Measurements from ENCODE around the gene UNC79.

Gene UNC79

GRCh38 chr14:93533842-93534241 is 103.1 kb downstream of the UNC79 start:
- no peak overlapping the region for H3K4me3 ChIP-seq (replicated peaks; ENCODE audit: insufficient read depth, low read length)
- no peak overlapping the region for H3K27ac ChIP-seq (replicated peaks)
- TF ChIP-seq SPI1 (IDR thresholded peaks at IDR 0.05; ENCODE audit: borderline replicate concordance, low read depth) (peak; percentile 92), CTCF (IDR thresholded peaks at IDR 0.05; ENCODE audit: insufficient read depth, low read length) (no peak)
- peak; percentile 8 to 36 for DNase-seq (ENCODE audit: low read depth in 1 of 2, low spot score in 1 of 2)
- no peaks in the 10 kb centered on the region for H3K27me3 ChIP-seq (ENCODE audit: insufficient read depth, poor library complexity, severe bottlenecking)

- no peak for DNase-seq (ENCODE audit: low read depth in 1 of 2, low spot score in 1 of 2)
- Histone ChIP-seq H3K27ac (replicated peaks) (no peak overlapping the region), H3K4me3 (replicated peaks; ENCODE audit: insufficient read depth, low read length) (no peak overlapping the region), H3K27me3 (ENCODE audit: insufficient read depth, poor library complexity, severe bottlenecking) (no peaks in the 10 kb centered on the region)
- TF ChIP-seq CTCF (IDR thresholded peaks at IDR 0.05; ENCODE audit: insufficient read depth, low read length) = no peak
- TF ChIP-seq GABPA (IDR thresholded peaks at IDR 0.05; ENCODE audit: low read depth) = no peak
- TF ChIP-seq SPI1 (IDR thresholded peaks at IDR 0.05; ENCODE audit: borderline replicate concordance, low read depth) = no peak
- no peak for TF ChIP-seq REST (IDR thresholded peaks at IDR 0.05; ENCODE audit: insufficient replicate concordance, low read depth)
- no peak for TF ChIP-seq POLR2AphosphoS5 (IDR thresholded peaks at IDR 0.05; ENCODE audit: low read depth)
Observed at GRCh38 chr14:93535537-93535936, 104.8 kb downstream of the UNC79 start.

- TF ChIP-seq SPI1 (IDR thresholded peaks at IDR 0.05; ENCODE audit: borderline replicate concordance, low read depth) = no peak
- no peak for TF ChIP-seq REST (IDR thresholded peaks at IDR 0.05; ENCODE audit: insufficient replicate concordance, low read depth)
- no peaks in the 10 kb centered on the region for H3K27me3 ChIP-seq (ENCODE audit: insufficient read depth, poor library complexity, severe bottlenecking)
- H3K27ac ChIP-seq (replicated peaks) = no peak overlapping the region
- H3K4me3 ChIP-seq (replicated peaks; ENCODE audit: insufficient read depth, low read length) = no peak overlapping the region
- no peak for DNase-seq (ENCODE audit: low read depth in 1 of 2, low spot score in 1 of 2)
Observed at GRCh38 chr14:93536945-93537344, 106.2 kb downstream of the UNC79 start.

GRCh38 chr14:93537951-93538350 is 107.2 kb downstream of the UNC79 start:
- no peaks in the 10 kb centered on the region for H3K27me3 ChIP-seq (ENCODE audit: insufficient read depth, poor library complexity, severe bottlenecking)
- no peak for DNase-seq (ENCODE audit: low read depth in 1 of 2, low spot score in 1 of 2)
- no peak for TF ChIP-seq GABPA (IDR thresholded peaks at IDR 0.05; ENCODE audit: low read depth)
- TF ChIP-seq SPI1 (IDR thresholded peaks at IDR 0.05; ENCODE audit: borderline replicate concordance, low read depth) = no peak
- TF ChIP-seq POLR2AphosphoS5 (IDR thresholded peaks at IDR 0.05; ENCODE audit: low read depth) = no peak
- TF ChIP-seq CTCF (IDR thresholded peaks at IDR 0.05; ENCODE audit: insufficient read depth, low read length) = no peak
- no peak for TF ChIP-seq REST (IDR thresholded peaks at IDR 0.05; ENCODE audit: insufficient replicate concordance, low read depth)

More at GRCh38 chr14:93537951-93538350, 107.2 kb downstream of the UNC79 start:
- Histone ChIP-seq H3K27ac (replicated peaks) (no peak overlapping the region), H3K4me3 (replicated peaks; ENCODE audit: insufficient read depth, low read length) (no peak overlapping the region)
